ENCODE results near the gene RBM15B.
"Not testable (repeated sequence)": the region's sequence is repeated elsewhere in the genome, so short reads cannot be mapped to it uniquely, and the experiment has no call there.

RBM15B gene

DNA sequence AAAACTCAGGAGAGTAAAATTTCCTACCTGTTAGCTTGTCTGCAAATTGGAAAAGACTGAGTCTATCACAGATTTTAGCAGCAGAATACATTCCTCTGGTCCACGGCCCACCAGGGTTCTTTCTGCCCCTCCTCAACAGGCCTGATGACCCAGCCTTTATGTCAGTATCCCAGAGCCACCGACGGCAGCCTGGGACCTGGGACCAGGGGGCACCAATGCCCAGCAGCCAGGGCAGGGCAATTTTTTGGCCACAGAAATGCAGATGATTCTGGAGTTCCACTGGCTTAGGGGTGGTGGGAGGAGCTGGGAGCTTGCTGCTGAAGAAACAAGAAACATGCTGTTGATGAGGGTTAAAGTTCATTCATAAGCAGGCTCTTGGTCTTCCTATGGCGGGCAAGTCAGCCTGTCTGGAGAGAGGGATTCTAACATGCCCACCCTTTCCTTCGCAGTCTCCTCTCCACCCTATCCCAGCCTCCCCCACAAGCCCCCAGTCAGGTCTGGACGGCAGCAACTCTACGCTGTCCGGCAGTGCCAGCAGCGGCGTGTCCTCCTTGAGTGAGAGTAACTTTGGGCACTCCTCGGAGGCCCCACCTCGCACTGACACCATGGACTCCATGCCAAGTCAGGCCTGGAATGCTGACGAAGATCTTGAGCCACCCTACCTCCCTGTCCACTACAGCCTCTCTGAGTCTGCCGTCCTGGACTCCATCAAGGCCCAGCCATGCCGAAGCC, 10.3 kb upstream of the RBM15B start:
- in situ Hi-C loops (cut with HindIII; ENCODE audit: low pct_unique_long_range_greater_than_20kb, low sequenced_read_pairs), result no loop called here
- no peak for DNase-seq (ENCODE audit: low read depth in 1 of 2, low spot score in 1 of 2)
- no peak for TF ChIP-seq JUND (IDR thresholded peaks at IDR 0.05; ENCODE audit: low read depth)

DNA sequence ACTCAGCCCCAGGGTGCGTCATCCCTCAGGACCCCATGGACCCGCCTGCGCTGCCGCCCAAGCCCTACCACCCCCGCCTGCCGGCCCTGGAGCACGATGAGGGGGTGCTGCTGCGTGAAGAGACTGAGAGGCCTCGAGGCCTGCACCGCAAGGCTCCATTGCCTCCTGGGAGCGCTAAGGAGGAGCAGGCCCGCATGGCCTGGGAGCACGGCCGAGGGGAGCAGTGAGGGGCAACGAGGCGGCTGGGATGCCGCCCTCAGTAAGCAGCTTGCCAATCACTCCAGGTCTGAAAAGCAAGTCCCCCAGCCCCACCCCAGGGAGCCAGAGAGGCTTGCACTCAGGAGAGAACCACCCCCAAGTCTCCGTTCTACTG, 9.8 kb upstream of the RBM15B start:
- no peak for TF ChIP-seq JUND (IDR thresholded peaks at IDR 0.05; ENCODE audit: low read depth)
- in situ Hi-C loops (cut with HindIII; ENCODE audit: low pct_unique_long_range_greater_than_20kb, low sequenced_read_pairs), result no loop called here
- no peak for DNase-seq (ENCODE audit: low read depth in 1 of 2, low spot score in 1 of 2)

DNA sequence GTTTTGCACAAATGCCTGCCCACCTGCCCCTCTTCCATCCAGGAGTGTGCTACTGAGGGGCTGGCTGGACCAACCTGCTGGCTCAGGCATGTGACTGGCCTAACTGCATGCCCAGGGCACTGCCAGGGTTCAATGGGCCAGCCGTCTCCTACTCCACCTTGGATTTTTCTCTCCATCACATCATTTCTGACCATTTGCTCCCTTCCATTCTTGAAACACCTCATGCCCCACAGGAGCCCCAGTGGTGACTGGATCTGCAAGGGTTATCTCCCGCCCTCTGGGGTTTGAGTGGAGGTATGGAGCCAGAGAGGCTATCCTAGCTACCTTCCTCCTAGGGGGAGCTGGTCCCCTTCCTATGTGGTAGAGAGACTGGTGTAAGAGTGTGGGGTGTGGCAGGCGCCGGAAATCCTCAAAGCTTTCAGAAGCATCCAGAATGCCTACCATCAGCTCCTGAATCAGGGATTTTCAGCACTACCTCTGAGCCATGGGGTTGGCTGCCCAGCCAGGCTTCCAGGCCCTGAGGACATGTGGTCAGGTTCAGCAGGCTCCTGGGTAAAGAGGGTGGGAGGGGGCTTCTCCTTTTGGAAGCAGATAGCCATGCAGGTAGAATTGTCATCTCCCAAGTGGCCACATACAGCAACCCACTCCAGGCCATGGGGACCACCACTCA, 8.9 kb upstream of the RBM15B start:
- no peak for TF ChIP-seq JUND (IDR thresholded peaks at IDR 0.05; ENCODE audit: low read depth)
- in situ Hi-C loops (cut with HindIII; ENCODE audit: low pct_unique_long_range_greater_than_20kb, low sequenced_read_pairs), result no loop called here
- DNase-seq (ENCODE audit: low read depth in 1 of 2, low spot score in 1 of 2), result no peak

DNA sequence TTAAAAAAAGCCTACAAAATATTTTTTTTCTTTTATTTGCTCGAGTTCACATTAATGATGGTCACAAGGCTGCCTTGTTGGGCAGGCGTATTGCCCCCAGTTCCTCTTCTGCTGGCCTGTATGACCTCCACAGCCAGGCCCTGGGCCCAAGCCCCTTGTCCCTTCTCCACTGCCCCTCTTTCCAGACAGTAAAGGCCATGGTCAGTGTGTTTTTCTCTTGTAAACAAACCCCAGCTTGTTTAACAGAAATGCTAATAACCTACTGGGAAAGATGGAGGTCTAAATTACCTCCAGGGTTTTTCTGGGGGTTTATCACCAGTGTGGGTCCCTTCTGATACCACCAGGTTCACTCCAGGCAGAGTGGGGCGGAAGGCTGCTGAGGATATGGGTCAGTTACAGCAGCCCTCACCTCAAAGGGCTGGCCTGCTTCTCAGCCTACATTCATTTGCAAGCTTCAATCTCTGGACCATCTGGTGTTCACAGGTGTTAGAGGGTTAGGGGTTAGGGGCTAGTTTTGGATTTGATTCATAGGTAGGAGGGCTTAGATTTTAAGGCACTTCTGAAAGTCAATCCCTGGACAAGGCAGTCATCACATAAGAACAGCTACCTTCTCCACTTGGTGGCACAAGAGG, 8.0 kb upstream of the RBM15B start:
- in situ Hi-C loops (cut with HindIII; ENCODE audit: low pct_unique_long_range_greater_than_20kb, low sequenced_read_pairs), result no loop called here
- TF ChIP-seq JUND (IDR thresholded peaks at IDR 0.05; ENCODE audit: low read depth), result no peak

GRCh38 chr3:51384055-51384725, 6.9 kb upstream of the RBM15B start:
- in situ Hi-C loops (cut with HindIII; ENCODE audit: low pct_unique_long_range_greater_than_20kb, low sequenced_read_pairs), result no loop called here
- no peak for DNase-seq (ENCODE audit: low read depth in 1 of 2, low spot score in 1 of 2)
- TF ChIP-seq JUND (IDR thresholded peaks at IDR 0.05; ENCODE audit: low read depth), result no peak

More for the DNA sequence above, 8.0 kb upstream of the RBM15B start:
- no peak for DNase-seq (ENCODE audit: low read depth in 1 of 2, low spot score in 1 of 2)

- in situ Hi-C loops (cut with HindIII; ENCODE audit: low pct_unique_long_range_greater_than_20kb, low sequenced_read_pairs), result no loop called here
- TF ChIP-seq JUND (IDR thresholded peaks at IDR 0.05; ENCODE audit: low read depth), result no peak
- DNase-seq (ENCODE audit: low read depth in 1 of 2, low spot score in 1 of 2), result peak; percentile 97 to 99
These were observed 6.2 kb upstream of the RBM15B start, which contains the start of gene MANF for GRCh38 chr3:51384726-51385473. TSS of gene MANF (plus strand) at chr3:51385291. CDS start at chr3:51385343, 52 bp downstream.

DNA sequence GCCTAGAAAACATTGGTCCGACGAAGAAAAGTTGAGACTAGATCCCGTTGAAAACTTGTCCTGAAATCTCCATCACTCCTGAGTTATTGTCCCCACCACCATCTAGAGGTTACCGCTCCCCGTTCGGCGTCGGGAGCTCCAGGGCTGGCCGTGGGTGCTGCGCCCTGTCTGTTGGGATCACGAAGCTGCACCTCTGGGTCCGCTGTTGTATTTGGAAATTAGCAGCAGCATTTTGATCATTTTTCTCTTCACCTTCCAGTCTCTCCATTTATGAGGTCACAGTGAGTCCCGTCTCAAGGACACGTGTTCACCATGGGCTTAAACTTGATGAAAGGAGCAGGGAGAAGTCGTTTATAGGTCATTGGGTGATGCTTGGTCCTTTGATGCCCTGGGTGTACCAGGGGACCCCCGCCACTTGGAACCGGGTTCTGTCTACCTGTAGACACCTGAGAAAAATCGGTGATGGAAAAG, 5.4 kb upstream of the RBM15B start:
- in situ Hi-C loops (cut with HindIII; ENCODE audit: low pct_unique_long_range_greater_than_20kb, low sequenced_read_pairs), result no loop called here
- no peak for DNase-seq (ENCODE audit: low read depth in 1 of 2, low spot score in 1 of 2)
- no peak for TF ChIP-seq JUND (IDR thresholded peaks at IDR 0.05; ENCODE audit: low read depth)

- in situ Hi-C loops (cut with HindIII; ENCODE audit: low pct_unique_long_range_greater_than_20kb, low sequenced_read_pairs), result no loop called here
These were observed 4.8 kb upstream of the RBM15B start for GRCh38 chr3:51386159-51386851.

GRCh38 chr3:51386852-51387229, 4.2 kb upstream of the RBM15B start:
- DNase-seq (ENCODE audit: low read depth in 1 of 2, low spot score in 1 of 2), result no peak
- no peak for TF ChIP-seq JUND (IDR thresholded peaks at IDR 0.05; ENCODE audit: low read depth)
- in situ Hi-C loops (cut with HindIII; ENCODE audit: low pct_unique_long_range_greater_than_20kb, low sequenced_read_pairs), result no loop called here

More at GRCh38 chr3:51386159-51386851, 4.8 kb upstream of the RBM15B start:
- no peak for TF ChIP-seq JUND (IDR thresholded peaks at IDR 0.05; ENCODE audit: low read depth)
- DNase-seq (ENCODE audit: low read depth in 1 of 2, low spot score in 1 of 2), result no peak

GRCh38 chr3:51387281-51387680, 3.8 kb upstream of the RBM15B start:
- in situ Hi-C loops (cut with HindIII; ENCODE audit: low pct_unique_long_range_greater_than_20kb, low sequenced_read_pairs), result not testable (repeated sequence)

GRCh38 chr3:51388286-51389029, 2.6 kb upstream of the RBM15B start:
- DNase-seq (ENCODE audit: low read depth in 1 of 2, low spot score in 1 of 2), result peak; percentile 52 to 92
- TF ChIP-seq JUND (IDR thresholded peaks at IDR 0.05; ENCODE audit: low read depth), result no peak
- in situ Hi-C loops (cut with HindIII; ENCODE audit: low pct_unique_long_range_greater_than_20kb, low sequenced_read_pairs), result no loop called here

More at GRCh38 chr3:51387281-51387680, 3.8 kb upstream of the RBM15B start:
- not testable (repeated sequence) for DNase-seq (ENCODE audit: low read depth in 1 of 2, low spot score in 1 of 2)

Measured in T47D (cell line).